Measurements from ENCODE around the gene KRTAP4-4. TPM values are rescaled to one million over a fixed set of nuclear protein-coding genes. Genes with fewer than 3 reads are reported as not detected.
"Not testable (repeated sequence)": the region's sequence is repeated elsewhere in the genome, so short reads cannot be mapped to it uniquely, and the experiment has no call there.

KRTAP4-4 gene
- total RNA-seq, 1 donor from 2014 or later: not detected

DNA sequence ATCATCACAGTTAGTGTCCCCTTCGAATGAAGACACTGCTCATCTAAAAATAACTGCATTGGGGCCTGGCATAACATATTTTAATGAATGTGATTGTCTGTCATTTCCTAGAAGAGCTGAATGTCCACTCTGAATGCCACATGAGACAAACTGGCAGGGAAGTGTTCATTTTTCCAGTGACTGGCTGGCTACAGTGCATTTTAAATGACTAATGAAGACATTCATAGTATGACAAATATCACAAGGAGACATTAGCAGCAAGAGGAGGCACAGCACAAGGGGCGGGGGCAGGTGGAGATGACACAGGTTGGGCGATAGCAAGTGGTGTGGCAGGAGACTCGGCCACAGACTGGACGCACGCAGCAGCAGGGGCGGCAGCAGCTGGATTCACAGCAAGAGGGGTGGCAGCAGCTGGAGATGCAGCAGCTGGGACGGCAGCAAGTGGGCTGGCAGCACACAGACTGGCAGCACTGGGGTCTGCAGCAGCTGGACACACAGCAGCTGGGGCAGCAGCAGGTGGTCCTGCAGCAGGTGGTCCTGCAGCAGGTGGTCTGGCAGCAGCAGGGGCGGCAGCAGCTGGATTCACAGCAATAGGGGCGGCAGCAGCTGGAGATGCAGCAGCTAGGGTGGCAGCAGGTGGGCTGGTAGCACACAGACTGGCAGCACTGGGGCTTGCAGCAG, 11.4 kb downstream of the KRTAP4-4 start:
- DNase-seq (ENCODE audit: low spot score); ATAC-seq: not testable (repeated sequence)

DNA sequence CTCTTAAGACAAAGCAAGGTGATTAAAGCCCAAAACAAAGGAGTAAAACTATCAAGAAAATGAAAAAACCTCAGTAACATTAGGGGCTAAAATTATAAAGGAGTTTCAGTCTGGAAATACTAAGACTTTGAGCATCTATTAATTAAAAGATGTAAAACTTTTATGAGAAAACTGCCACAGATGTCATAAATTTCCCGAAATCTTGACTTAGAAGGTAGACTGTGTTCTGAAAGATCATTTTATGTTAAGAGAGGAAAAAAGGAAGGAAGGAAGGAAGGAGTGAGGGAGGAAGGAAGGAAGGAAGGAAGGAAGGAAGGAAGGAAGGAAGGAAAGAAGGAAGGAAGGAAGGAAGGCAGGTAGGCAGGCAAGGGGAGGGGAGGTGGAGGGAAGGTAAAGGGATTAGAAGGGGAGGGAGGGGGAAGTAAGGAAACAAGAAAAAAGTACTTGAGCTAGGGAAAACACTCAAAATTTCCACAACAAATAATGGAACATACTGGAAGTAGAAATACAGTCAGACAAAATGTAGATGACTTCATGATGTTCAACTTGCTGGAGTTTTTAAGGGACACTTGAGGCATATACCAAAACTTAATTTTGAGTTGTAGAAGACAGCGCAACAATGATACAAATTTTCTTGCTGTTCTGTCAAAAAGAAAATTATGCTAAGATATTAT, 12.9 kb downstream of the KRTAP4-4 start:
- no peak for DNase-seq (ENCODE audit: low spot score)
- no peak for ATAC-seq

DNA sequence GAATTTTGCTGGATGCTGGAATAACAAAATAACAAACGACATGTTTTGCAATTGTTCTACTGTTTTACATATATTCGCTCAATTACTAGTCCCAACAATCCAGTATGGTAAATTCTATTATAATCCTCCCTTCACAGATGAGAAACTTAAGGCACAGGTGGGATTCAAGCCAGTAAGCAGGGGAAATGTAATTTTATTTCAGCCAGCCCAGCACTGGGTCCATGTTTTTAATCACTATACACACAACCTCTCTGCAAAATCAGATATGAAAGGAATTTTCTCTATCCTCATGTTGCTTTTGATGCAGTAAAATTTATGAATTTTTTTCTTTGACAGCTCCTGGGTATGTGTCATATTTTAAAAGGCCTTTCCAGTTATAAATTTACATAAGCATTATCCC, 15.3 kb downstream of the KRTAP4-4 start:
- DNase-seq (ENCODE audit: low spot score) (no peak), ATAC-seq (no peak)

- no peak for ATAC-seq
- no peak for DNase-seq (ENCODE audit: low spot score)
Observed at GRCh38 chr17:41144846-41145245, 15.7 kb downstream of the KRTAP4-4 start.

DNA sequence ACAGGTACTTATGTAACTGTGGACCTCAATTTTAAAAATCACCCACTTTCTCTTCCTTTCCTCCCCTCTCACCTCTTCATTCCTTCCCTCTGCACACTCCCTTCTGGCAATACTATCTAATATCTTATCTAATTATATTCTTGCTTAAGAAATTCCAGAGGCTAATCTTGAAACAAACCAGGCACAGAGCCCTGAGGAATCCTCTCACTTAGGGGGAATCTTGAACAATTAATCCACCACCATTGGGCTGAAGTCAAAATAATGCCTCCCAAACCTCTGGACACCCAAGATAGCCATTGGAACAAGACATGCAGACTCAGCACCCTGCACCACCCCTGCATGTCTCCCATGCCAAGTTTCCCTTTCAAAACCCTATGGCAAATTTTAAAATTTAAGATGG, 19.2 kb downstream of the KRTAP4-4 start:
- ATAC-seq (no peak), DNase-seq (ENCODE audit: low spot score) (no peak)

GRCh38 chr17:41140360-41141131, 20.0 kb downstream of the KRTAP4-4 start, which contains the start of gene KRTAP4-6:
Gene KRTAP4-6, minus strand, starts transcription at chr17:41140544. Its CDS starts 57 bp downstream, at chr17:41140487.
- no peak for ATAC-seq
- no peak for DNase-seq (ENCODE audit: low spot score)

- DNase-seq (ENCODE audit: low spot score); ATAC-seq: not testable (repeated sequence)
Observed at GRCh38 chr17:41139865-41140264, 20.7 kb downstream of the KRTAP4-4 start.

- DNase-seq (ENCODE audit: low spot score) (no peak), ATAC-seq (no peak)
Observed at GRCh38 chr17:41133880-41134735, 26.4 kb downstream of the KRTAP4-4 start.

- DNase-seq (ENCODE audit: low spot score) (no peak), ATAC-seq (no peak)
Observed at GRCh38 chr17:41131979-41132378, 28.6 kb downstream of the KRTAP4-4 start.

DNA sequence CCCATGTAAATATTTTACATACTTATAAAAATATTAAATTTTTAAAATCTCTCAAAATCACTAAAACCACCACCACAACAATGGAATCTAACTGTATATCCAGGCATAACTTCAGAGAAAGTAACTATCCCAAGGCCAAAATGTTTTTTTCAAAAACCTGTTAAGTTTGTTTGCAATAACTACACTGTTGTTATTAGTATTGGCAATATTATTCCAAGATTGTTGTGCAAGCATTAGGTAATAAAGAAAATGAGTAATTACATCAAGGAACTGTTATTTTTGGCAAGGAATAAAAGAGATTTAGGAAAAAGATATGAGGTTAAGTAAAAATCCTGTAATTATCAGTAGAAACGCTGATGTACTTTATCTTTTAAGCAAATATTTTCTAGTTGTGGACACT, 33.2 kb downstream of the KRTAP4-4 start:
- DNase-seq (ENCODE audit: low spot score) (no peak), ATAC-seq (no peak)

GRCh38 chr17:41126412-41126811, 34.1 kb downstream of the KRTAP4-4 start:
- no peak for DNase-seq (ENCODE audit: low spot score)
- ATAC-seq: no peak

DNA sequence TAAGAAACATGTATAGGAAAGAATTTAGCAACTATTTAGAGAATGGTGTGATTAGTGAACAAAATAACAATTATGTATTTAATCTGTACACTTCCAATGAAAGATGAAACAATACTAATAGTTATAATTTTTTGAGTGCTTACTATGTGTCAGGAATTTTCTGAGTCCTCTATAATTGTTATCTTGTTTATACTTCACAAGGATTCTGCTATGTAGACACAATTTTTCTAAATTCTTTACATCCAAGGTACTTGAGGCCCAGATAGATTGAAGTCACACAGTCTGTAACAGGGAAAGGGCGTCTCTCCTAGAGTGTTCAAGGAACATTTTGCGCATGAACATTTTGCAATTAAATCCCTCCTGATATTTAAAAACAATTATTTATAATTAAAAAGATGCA, 35.5 kb downstream of the KRTAP4-4 start:
- DNase-seq (ENCODE audit: low spot score) (no peak), ATAC-seq (no peak)

DNA sequence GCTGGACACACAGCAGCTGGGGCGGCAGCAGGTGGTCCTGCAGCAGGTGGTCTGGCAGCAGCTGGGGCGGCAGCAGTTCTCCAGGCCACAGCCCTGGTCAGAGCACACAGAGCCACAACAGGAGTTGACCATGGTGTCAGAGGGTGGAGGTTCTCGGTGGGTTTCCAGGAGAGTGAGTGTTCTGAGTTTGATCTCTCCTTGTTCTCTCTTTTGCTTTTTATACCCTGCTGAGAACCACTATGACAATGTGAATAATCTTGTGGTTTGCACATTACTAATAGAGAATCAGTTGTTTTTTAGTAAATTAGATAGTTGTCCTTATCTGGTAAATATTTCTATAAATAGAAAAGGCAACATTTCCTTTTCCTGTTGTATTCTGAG, 36.6 kb downstream of the KRTAP4-4 start, which contains the start of gene KRTAP4-12:
KRTAP4-12 (minus strand) TSS at position 192 of the 381 bp plus-strand sequence; CDS start at position 132, 60 bp downstream.
- not testable (repeated sequence) for DNase-seq (ENCODE audit: low spot score); ATAC-seq

DNA sequence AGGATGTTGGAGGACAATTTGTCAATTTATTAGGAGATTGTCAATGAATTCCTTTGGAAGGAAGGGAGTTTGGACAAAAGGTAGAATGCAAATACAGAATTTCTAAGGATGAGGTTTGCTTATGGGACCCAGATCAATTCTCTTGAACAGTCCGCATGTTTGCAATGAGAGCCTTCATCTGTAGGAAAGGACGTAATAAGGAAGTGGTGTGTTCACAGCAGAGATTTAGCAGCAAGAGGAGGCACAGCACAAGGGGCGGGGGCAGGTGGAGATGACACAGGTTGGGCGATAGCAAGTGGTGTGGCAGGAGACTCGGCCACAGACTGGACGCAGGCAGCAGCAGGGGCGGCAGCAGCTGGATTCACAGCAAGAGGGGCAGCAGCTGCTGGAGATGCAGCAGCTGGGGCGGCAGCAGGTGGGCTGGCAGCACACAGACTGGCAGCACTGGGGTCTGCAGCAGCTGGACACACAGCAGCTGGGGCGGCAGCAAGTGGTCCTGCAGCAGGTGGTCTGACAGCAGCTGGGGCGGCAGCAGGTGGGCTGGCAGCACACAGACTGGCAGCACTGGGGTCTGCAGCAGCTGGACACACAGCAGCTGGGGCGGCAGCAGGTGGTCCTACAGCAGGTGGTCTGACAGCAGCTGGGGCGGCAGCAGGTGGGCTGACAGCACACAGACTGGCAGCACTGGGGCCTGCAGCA, 37.1 kb downstream of the KRTAP4-4 start:
- not testable (repeated sequence) for DNase-seq (ENCODE audit: low spot score); ATAC-seq

GRCh38 chr17:41121742-41122141, 38.8 kb downstream of the KRTAP4-4 start:
- ATAC-seq: no peak
- no peak for DNase-seq (ENCODE audit: low spot score)

DNA sequence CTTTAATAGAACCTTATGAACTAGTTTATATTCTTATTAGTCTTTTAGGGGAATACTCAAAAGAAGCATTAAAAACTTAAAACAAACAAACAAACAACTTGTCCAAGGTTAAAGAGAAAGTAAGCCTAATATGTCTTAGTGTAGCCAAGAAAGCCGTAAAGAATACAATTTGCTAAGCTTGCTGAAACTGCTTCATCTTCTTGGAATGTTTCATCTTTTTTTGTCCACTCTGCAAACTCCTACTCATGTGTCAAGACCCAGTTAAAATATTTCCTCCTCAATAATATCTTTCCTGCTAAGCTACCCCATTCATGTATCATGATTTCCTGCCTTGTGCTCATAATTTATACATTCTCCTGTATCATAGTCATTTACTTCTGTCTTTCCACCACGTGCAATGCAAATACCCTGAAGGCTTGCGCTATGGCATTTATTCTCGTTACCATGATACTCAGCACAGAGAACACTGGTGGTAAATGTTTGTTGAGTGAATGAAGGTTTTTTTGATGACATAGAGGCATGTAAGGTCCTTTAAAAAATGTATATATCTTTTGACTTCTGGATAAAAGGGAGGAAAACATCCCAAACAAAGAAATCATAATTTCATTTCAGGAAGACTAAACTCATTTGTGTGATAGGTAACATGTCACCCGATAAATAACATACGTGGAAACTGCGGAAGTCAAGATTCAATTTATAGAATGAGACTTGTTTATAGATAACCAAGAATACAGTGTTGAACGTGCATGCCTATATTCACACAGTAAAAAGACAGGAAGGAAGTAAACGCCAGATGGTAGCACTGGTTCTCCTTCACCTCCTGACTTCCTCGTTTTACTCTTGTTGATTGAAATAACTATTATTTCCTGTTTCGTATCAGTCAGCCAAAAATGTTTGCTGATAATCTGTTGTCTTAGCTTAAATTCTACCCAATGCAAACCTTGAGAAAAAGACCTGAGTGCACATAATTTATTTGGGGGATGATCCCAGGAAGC, 40.6 kb downstream of the KRTAP4-4 start:
- not testable (repeated sequence) for ATAC-seq; DNase-seq (ENCODE audit: low spot score)

DNA sequence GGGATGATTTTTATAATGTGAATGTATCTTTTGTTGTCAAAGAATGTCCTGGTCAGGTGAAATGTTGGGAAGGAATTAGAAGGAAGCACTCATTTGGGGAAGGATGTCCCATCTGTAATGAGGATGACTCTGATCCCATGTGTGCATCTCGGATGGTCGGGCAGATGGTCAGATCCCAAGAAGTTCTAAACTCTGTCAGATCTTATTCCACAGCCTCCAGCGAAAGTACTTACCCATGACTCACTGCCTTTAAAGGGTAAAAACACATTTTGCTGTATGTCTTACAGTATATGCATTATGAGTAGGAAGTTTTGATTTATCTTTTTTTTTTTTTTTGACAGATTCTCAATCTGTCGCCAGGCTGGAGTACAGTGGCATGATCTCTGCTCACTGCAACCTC, 41.8 kb downstream of the KRTAP4-4 start:
- ATAC-seq (no peak), DNase-seq (ENCODE audit: low spot score) (no peak)

DNA sequence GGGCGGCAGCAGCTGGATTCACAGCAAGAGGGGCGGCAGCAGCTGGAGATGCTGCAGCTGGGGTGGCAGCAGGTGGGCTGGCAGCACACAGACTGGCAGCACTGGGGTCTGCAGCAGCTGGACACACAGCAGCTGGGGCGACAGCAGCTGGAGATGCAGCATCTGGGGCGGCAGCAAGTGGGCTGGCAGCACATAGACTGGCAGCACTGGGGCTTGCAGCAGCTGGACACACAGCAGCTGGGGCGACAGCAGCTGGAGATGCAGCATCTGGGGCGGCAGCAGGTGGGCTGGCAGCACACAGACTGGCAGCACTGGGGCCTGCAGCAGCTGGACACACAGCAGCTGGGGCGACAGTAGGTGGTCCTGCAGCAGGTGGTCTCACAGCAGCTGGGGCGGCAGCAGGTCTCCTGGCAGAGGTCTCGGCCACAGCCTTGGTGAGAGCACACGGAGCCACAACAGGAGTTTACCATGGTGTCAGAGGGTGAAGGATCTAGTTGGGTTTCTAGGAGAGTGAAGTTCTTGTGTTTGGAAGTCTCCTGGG, 42.6 kb downstream of the KRTAP4-4 start, which contains the start of gene KRTAP4-11:
KRTAP4-11 (minus strand) TSS at position 528 of the 541 bp plus-strand sequence; CDS start at position 470, 58 bp downstream.
- DNase-seq (ENCODE audit: low spot score); ATAC-seq: not testable (repeated sequence)

Measured in left lobe of liver (tissue), 2 donors.